GM23338 (cell line): ENCODE measurements around the gene GPR22. TPM values are rescaled to one million over a fixed set of nuclear protein-coding genes. Genes with fewer than 3 reads are reported as not detected.

Experiments used
- ATAC-seq: fragments of 200-7000 bp; cut with Tn5 transposase; 3 replicates; pipeline ENCODE4 v1.9.1; 2020
- DNase-seq: peaks from one replicate; pipeline ENCODE4 v3.0.0-alpha.2; 2015; ENCODE audit warnings: low spot score
- H2AFZ ChIP-seq: fragments of 200-600 bp; sonication (generic); 2 replicates; pipeline ENCODE4 v1.8.0; 2016; ENCODE audit warnings: antibody characterized with exemption, mild to moderate bottlenecking, moderate library complexity
- H3F3A ChIP-seq: fragments of 200-600 bp; sonication (generic); replicated peaks from 2 replicates; pipeline ENCODE4 v1.8.0; 2017; ENCODE audit warnings: antibody characterized with exemption, mixed run types, low read depth
- H3K27ac ChIP-seq: fragments of 200-600 bp; sonication (generic); 2 replicates; pipeline ENCODE4 v1.6.1; 2016; ENCODE audit warnings: low read depth
- H3K27me3 ChIP-seq: fragments of 200-600 bp; sonication (generic); 2 replicates; pipeline ENCODE4 v1.8.0; 2016; ENCODE audit warnings: mild to moderate bottlenecking, mixed run types, moderate library complexity; ENCODE audit not compliant: insufficient read depth
- H3K36me3 ChIP-seq: fragments of 200-600 bp; sonication (generic); 2 replicates; pipeline ENCODE4 v1.8.0; 2016; ENCODE audit warnings: mild to moderate bottlenecking; ENCODE audit not compliant: insufficient read depth
- H3K4me1 ChIP-seq: fragments of 200-600 bp; sonication (generic); 2 replicates; pipeline ENCODE4 v1.8.0; 2016; ENCODE audit warnings: mild to moderate bottlenecking, moderate library complexity; ENCODE audit not compliant: insufficient read depth
- H3K4me2 ChIP-seq: fragments of 200-600 bp; sonication (generic); 2 replicates; pipeline ENCODE4 v1.7.1; 2017; ENCODE audit warnings: mixed run types
- H3K4me3 ChIP-seq: fragments of 200-600 bp; sonication (generic); 2 replicates; pipeline ENCODE4 v1.6.1; 2016; ENCODE audit warnings: mixed run types
- H3K79me2 ChIP-seq: fragments of 200-600 bp; sonication (generic); replicated peaks from 2 replicates; pipeline ENCODE4 v1.8.0; 2017; ENCODE audit warnings: mild to moderate bottlenecking; ENCODE audit not compliant: insufficient read depth
- H3K9me2 ChIP-seq: fragments of 200-600 bp; sonication (generic); 2 replicates; pipeline ENCODE4 v1.8.0; 2017; ENCODE audit not compliant: insufficient read depth
- H4K20me1 ChIP-seq: fragments of 200-600 bp; sonication (generic); replicated peaks from 2 replicates; pipeline ENCODE4 v1.8.0; 2017; ENCODE audit warnings: mild to moderate bottlenecking; ENCODE audit not compliant: insufficient read depth
- H3K27ac Mint-ChIP-seq: 2 replicates; pipeline ENCODE4 v1.8.0; 2020; ENCODE audit warnings: inconsistent platforms, mild to moderate bottlenecking, moderate library complexity, mixed read lengths
- H3K27me3 Mint-ChIP-seq: 3 replicates; pipeline ENCODE4 v1.8.0; 2022; ENCODE audit warnings: low read depth, mild to moderate bottlenecking, moderate library complexity, mixed read lengths, inconsistent platforms; ENCODE audit not compliant: insufficient read depth, poor library complexity
- H3K36me3 Mint-ChIP-seq: 3 replicates; pipeline ENCODE4 v1.8.0; 2021; ENCODE audit warnings: low read depth, mild to moderate bottlenecking, inconsistent platforms, moderate library complexity, mixed read lengths
- H3K4me1 Mint-ChIP-seq: 3 replicates; pipeline ENCODE4 v1.8.0; 2020; ENCODE audit warnings: mild to moderate bottlenecking, inconsistent platforms, mixed read lengths
- H3K4me3 Mint-ChIP-seq: 3 replicates; pipeline ENCODE4 v1.8.0; 2021; ENCODE audit warnings: moderate library complexity, mild to moderate bottlenecking, inconsistent platforms, mixed read lengths
- H3K9me3 Mint-ChIP-seq: 3 replicates; pipeline ENCODE4 v1.8.0; 2020; ENCODE audit warnings: moderate library complexity, mild to moderate bottlenecking, inconsistent platforms, mixed read lengths
- CREB1 ChIP-seq: fragments of 250-450 bp; sonication (Bioruptor Pico); IDR thresholded peaks from 2 replicates; pipeline ENCODE4 v1.5.0; 2020; ENCODE audit warnings: low read depth, mild to moderate bottlenecking, moderate library complexity
- EZH2 ChIP-seq: fragments of 200-600 bp; sonication (generic); IDR thresholded peaks from one replicate; pipeline ENCODE4 v1.8.0; 2017; ENCODE audit warnings: antibody characterized with exemption, mild to moderate bottlenecking, low read depth; ENCODE audit not compliant: unreplicated experiment
- EZH2phosphoT487 ChIP-seq: fragments of 200-600 bp; sonication (generic); IDR thresholded peaks from one replicate; pipeline ENCODE4 v1.8.1; 2018; ENCODE audit warnings: antibody characterized with exemption; ENCODE audit not compliant: unreplicated experiment
- JUNB ChIP-seq: IDR thresholded peaks from one replicate; pipeline ENCODE4 v1.6.1; 2016; ENCODE audit warnings: antibody characterized with exemption; ENCODE audit not compliant: unreplicated experiment
- POLR2AphosphoS5 ChIP-seq: IDR thresholded peaks from 2 replicates; pipeline ENCODE4 v1.6.1; 2016; ENCODE audit warnings: antibody characterized with exemption, low read depth
- STAT1 ChIP-seq: IDR thresholded peaks from one replicate; pipeline ENCODE4 v1.6.1; 2016; ENCODE audit warnings: antibody characterized with exemption; ENCODE audit not compliant: unreplicated experiment
- ZNF114 ChIP-seq: fragments of 250-450 bp; sonication (Bioruptor Pico); IDR thresholded peaks from 2 replicates; pipeline ENCODE4 v1.5.0; 2020; ENCODE audit warnings: mild to moderate bottlenecking, moderate library complexity
- ZNF331 ChIP-seq: fragments of 250-450 bp; sonication (Bioruptor Pico); IDR thresholded peaks from 2 replicates; pipeline ENCODE4 v1.5.0; 2020; ENCODE audit warnings: low read depth, mild to moderate bottlenecking, moderate library complexity
- polyA plus RNA-seq: library from polyadenylated mRNA; unstranded; fragments of >200 nt; fragmentation: Nextera tagmentation; extraction: Ambion mirVana; gene quantifications from 2 replicates; pipeline ENCODE4 v1.2.1, GENCODE V29; 2016
- total RNA-seq: library from RNA; depleted of rRNA; stranded (reverse); fragments of >200 nt; shearing (Covaris generic); gene quantifications from 2 replicates; pipeline ENCODE4 v1.2.3, GENCODE V29; 2014
- TF ChIP-seq, protein P1 (sequence below): fragments of 250-450 bp; sonication (Bioruptor Pico); IDR thresholded peaks from 2 replicates; pipeline ENCODE4 v1.5.0; 2020; ENCODE audit warnings: mild to moderate bottlenecking, moderate library complexity
- TF ChIP-seq, protein P2 (sequence below): IDR thresholded peaks from 2 replicates; pipeline ENCODE4 v1.6.1; 2016; ENCODE audit warnings: antibody characterized with exemption

Gene GPR22
- total and polyA plus RNA-seq, 2 experiments from 2014 or later = 3.4 TPM; not detected in 1

DNA sequence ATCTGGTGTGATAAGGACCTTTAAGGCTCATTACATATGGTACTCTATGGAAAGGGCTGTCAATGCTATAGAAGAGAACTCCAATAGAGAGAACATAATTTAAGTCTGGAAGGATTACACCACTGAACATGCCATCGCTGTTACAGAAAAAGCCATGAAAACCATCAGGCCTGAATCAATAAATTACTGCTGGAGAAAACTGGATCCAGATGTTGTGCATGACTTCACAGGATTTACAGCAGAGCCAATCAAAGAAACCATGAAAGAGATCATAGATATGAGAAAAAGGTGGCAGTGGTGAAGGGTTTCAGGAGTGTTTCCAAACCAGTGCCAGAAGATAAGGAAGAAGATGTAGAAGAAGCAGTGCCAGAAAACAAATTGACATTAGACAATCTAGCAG is 18.9 kb upstream of the GPR22 start:
- no peaks in the 10 kb centered on the region for H3K4me1 ChIP-seq
- H3K9me2 ChIP-seq = no peaks in the 10 kb centered on the region
- H3K27ac Mint-ChIP-seq = no peak overlapping the region
- peaks cover 5% of the 10 kb centered on the region for H3K27me3 Mint-ChIP-seq
- H3K4me3 Mint-ChIP-seq = no peak overlapping the region
- no peaks in the 10 kb centered on the region for H4K20me1 ChIP-seq
- no peak overlapping the region for H3K4me3 ChIP-seq
- no peaks in the 10 kb centered on the region for H3K4me1 Mint-ChIP-seq
- no peak overlapping the region for H3K4me2 ChIP-seq
- H2AFZ ChIP-seq = no peak overlapping the region
- H3K9me3 Mint-ChIP-seq = no peaks in the 10 kb centered on the region
- H3F3A ChIP-seq = no peaks in the 10 kb centered on the region
- no peak overlapping the region for H3K27ac ChIP-seq
- H3K36me3 Mint-ChIP-seq = no peaks in the 10 kb centered on the region
- TF ChIP-seq JUNB (no peak), EZH2phosphoT487 (no peak), CREB1 (CRISPR knock-in tag) (no peak), ZNF331 (no peak), EZH2 (no peak), POLR2AphosphoS5 (no peak), ZNF114 (no peak), STAT1 (no peak)
- TF ChIP-seq, protein P1, sequence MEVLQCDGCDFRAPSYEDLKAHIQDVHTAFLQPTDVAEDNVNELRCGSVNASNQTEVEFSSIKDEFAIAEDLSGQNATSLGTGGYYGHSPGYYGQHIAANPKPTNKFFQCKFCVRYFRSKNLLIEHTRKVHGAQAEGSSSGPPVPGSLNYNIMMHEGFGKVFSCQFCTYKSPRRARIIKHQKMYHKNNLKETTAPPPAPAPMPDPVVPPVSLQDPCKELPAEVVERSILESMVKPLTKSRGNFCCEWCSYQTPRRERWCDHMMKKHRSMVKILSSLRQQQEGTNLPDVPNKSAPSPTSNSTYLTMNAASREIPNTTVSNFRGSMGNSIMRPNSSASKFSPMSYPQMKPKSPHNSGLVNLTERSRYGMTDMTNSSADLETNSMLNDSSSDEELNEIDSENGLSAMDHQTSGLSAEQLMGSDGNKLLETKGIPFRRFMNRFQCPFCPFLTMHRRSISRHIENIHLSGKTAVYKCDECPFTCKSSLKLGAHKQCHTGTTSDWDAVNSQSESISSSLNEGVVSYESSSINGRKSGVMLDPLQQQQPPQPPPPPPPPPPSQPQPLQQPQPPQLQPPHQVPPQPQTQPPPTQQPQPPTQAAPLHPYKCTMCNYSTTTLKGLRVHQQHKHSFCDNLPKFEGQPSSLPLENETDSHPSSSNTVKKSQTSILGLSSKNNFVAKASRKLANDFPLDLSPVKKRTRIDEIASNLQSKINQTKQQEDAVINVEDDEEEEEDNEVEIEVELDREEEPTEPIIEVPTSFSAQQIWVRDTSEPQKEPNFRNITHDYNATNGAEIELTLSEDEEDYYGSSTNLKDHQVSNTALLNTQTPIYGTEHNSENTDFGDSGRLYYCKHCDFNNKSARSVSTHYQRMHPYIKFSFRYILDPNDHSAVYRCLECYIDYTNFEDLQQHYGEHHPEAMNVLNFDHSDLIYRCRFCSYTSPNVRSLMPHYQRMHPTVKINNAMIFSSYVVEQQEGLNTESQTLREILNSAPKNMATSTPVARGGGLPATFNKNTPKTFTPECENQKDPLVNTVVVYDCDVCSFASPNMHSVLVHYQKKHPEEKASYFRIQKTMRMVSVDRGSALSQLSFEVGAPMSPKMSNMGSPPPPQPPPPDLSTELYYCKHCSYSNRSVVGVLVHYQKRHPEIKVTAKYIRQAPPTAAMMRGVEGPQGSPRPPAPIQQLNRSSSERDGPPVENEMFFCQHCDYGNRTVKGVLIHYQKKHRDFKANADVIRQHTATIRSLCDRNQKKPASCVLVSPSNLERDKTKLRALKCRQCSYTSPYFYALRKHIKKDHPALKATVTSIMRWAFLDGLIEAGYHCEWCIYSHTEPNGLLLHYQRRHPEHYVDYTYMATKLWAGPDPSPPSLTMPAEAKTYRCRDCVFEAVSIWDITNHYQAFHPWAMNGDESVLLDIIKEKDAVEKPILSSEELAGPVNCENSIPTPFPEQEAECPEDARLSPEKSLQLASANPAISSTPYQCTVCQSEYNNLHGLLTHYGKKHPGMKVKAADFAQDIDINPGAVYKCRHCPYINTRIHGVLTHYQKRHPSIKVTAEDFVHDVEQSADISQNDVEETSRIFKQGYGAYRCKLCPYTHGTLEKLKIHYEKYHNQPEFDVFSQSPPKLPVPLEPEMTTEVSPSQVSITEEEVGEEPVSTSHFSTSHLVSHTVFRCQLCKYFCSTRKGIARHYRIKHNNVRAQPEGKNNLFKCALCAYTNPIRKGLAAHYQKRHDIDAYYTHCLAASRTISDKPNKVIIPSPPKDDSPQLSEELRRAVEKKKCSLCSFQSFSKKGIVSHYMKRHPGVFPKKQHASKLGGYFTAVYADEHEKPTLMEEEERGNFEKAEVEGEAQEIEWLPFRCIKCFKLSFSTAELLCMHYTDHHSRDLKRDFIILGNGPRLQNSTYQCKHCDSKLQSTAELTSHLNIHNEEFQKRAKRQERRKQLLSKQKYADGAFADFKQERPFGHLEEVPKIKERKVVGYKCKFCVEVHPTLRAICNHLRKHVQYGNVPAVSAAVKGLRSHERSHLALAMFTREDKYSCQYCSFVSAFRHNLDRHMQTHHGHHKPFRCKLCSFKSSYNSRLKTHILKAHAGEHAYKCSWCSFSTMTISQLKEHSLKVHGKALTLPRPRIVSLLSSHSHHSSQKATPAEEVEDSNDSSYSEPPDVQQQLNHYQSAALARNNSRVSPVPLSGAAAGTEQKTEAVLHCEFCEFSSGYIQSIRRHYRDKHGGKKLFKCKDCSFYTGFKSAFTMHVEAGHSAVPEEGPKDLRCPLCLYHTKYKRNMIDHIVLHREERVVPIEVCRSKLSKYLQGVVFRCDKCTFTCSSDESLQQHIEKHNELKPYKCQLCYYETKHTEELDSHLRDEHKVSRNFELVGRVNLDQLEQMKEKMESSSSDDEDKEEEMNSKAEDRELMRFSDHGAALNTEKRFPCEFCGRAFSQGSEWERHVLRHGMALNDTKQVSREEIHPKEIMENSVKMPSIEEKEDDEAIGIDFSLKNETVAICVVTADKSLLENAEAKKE (CRISPR knock-in tag) = no peak
- TF ChIP-seq, protein P2, sequence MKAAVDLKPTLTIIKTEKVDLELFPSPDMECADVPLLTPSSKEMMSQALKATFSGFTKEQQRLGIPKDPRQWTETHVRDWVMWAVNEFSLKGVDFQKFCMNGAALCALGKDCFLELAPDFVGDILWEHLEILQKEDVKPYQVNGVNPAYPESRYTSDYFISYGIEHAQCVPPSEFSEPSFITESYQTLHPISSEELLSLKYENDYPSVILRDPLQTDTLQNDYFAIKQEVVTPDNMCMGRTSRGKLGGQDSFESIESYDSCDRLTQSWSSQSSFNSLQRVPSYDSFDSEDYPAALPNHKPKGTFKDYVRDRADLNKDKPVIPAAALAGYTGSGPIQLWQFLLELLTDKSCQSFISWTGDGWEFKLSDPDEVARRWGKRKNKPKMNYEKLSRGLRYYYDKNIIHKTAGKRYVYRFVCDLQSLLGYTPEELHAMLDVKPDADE = no peak
- DNase-seq = no peak
- H3K27me3 ChIP-seq = no peaks in the 10 kb centered on the region
- no peak for ATAC-seq
- no peaks in the 10 kb centered on the region for H3K79me2 ChIP-seq
- no peaks in the 10 kb centered on the region for H3K36me3 ChIP-seq
